DOHH2 (cell line): ENCODE data around the gene PDK4.

ENCODE experiments used
- H3F3A ChIP-seq: fragments of 200-600 bp; sonication (generic), shearing (Covaris generic); 2 replicates; pipeline ENCODE4 v1.6.0; 2016; ENCODE audit warnings: antibody characterized with exemption, mild to moderate bottlenecking; ENCODE audit not compliant: control insufficient read depth, insufficient read depth
- H3K27ac ChIP-seq: fragments of 200-600 bp; sonication (generic); 2 replicates; pipeline ENCODE4 v1.5.1; 2014; ENCODE audit warnings: low read depth, mild to moderate bottlenecking, low read length, moderate library complexity
- H3K27me3 ChIP-seq: fragments of 200-600 bp; sonication (generic); 2 replicates; pipeline ENCODE4 v1.6.1; 2014; ENCODE audit warnings: mild to moderate bottlenecking, low read length, mixed read lengths; ENCODE audit not compliant: control insufficient read depth
- H3K36me3 ChIP-seq: fragments of 200-600 bp; sonication (generic); 2 replicates; pipeline ENCODE4 v1.6.1; 2014; ENCODE audit warnings: mild to moderate bottlenecking, low read length, moderate library complexity, mixed read lengths; ENCODE audit not compliant: control insufficient read depth
- H3K4me1 ChIP-seq: fragments of 200-600 bp; sonication (generic); 2 replicates; pipeline ENCODE4 v1.6.1; 2014; ENCODE audit warnings: mild to moderate bottlenecking, low read length, mixed read lengths; ENCODE audit not compliant: control insufficient read depth
- H3K4me2 ChIP-seq: fragments of 200-600 bp; sonication (generic); 2 replicates; pipeline ENCODE4 v1.6.0; 2014; ENCODE audit warnings: mild to moderate bottlenecking, low read length, moderate library complexity
- H3K4me3 ChIP-seq: fragments of 200-600 bp; sonication (generic); 2 replicates; pipeline ENCODE4 v1.5.1; 2014; ENCODE audit warnings: mild to moderate bottlenecking, low read length, mixed read lengths
- H3K79me2 ChIP-seq: fragments of 200-600 bp; sonication (generic); 2 replicates; pipeline ENCODE4 v1.6.1; 2014; ENCODE audit warnings: mild to moderate bottlenecking, low read length, mixed read lengths; ENCODE audit not compliant: control insufficient read depth
- H3K9me2 ChIP-seq: fragments of 200-600 bp; sonication (generic); replicated peaks from 2 replicates; pipeline ENCODE4 v1.6.1; 2014; ENCODE audit warnings: mild to moderate bottlenecking, low read length, mixed read lengths; ENCODE audit not compliant: control insufficient read depth
- H3K9me3 ChIP-seq: fragments of 200-600 bp; sonication (generic); 2 replicates; pipeline ENCODE4 v1.6.1; 2014; ENCODE audit warnings: antibody characterized with exemption, low read length, mixed read lengths; ENCODE audit not compliant: control insufficient read depth, insufficient read depth
- H4K20me1 ChIP-seq: fragments of 200-600 bp; sonication (generic); 2 replicates; pipeline ENCODE4 v1.6.0; 2014; ENCODE audit warnings: low read depth, mild to moderate bottlenecking, antibody characterized with exemption, low read length, moderate library complexity; ENCODE audit not compliant: control insufficient read depth, insufficient read depth
- EZH2phosphoT487 ChIP-seq: fragments of 200-600 bp; sonication (generic); IDR thresholded peaks from 2 replicates; pipeline ENCODE4 v1.6.1; 2017; ENCODE audit warnings: borderline replicate concordance, mild to moderate bottlenecking, antibody characterized with exemption, low read length, moderate library complexity, mixed read lengths
- TF ChIP-seq, protein P1 (sequence below): fragments of 200-600 bp; sonication (generic); IDR thresholded peaks from one replicate; pipeline ENCODE4 v1.5.1; 2014; ENCODE audit warnings: antibody characterized with exemption, mild to moderate bottlenecking, low read depth, low read length; ENCODE audit not compliant: poor library complexity, severe bottlenecking

The PDK4 gene

GRCh38 chr7:95601316-95601715 lies 5.0 kb upstream of the PDK4 start:
- Histone ChIP-seq H3K4me2 (no peak overlapping the region), H3K9me3 (no peaks in the 10 kb centered on the region), H3K36me3 (no peaks in the 10 kb centered on the region), H3K4me1 (no peaks in the 10 kb centered on the region), H3F3A (no peaks in the 10 kb centered on the region), H3K27ac (no peak overlapping the region), H3K27me3 (no peaks in the 10 kb centered on the region), H3K79me2 (no peaks in the 10 kb centered on the region), H4K20me1 (no peaks in the 10 kb centered on the region), H3K4me3 (no peak overlapping the region), H3K9me2 (no peaks in the 10 kb centered on the region)
- TF ChIP-seq, protein P1, sequence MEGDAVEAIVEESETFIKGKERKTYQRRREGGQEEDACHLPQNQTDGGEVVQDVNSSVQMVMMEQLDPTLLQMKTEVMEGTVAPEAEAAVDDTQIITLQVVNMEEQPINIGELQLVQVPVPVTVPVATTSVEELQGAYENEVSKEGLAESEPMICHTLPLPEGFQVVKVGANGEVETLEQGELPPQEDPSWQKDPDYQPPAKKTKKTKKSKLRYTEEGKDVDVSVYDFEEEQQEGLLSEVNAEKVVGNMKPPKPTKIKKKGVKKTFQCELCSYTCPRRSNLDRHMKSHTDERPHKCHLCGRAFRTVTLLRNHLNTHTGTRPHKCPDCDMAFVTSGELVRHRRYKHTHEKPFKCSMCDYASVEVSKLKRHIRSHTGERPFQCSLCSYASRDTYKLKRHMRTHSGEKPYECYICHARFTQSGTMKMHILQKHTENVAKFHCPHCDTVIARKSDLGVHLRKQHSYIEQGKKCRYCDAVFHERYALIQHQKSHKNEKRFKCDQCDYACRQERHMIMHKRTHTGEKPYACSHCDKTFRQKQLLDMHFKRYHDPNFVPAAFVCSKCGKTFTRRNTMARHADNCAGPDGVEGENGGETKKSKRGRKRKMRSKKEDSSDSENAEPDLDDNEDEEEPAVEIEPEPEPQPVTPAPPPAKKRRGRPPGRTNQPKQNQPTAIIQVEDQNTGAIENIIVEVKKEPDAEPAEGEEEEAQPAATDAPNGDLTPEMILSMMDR: no peak
- no peak for TF ChIP-seq EZH2phosphoT487

DNA sequence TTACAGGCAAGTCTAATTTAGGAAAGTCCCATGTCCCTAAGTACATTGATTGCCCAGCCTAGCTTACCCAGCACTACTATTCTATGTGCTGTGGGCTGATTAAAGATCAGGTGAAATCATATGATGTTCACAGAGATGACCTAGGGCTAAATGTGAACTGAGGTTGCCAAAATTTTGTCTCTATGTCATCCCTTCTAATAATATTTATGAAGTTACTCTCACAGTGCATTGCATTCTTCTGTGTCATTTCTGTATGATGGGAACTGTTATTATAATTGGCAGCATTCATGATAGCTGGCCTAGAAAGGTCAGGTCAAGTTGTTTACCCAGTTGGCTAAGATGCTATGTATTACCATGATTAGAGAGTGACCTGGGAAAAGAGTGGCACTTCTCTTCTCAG lies 2.8 kb upstream of the PDK4 start:
- TF ChIP-seq, protein P1: no peak
- no peak for TF ChIP-seq EZH2phosphoT487
- Histone ChIP-seq H3K27ac (no peak overlapping the region), H3K9me3 (no peaks in the 10 kb centered on the region), H3K36me3 (no peaks in the 10 kb centered on the region), H3F3A (no peaks in the 10 kb centered on the region), H4K20me1 (no peaks in the 10 kb centered on the region), H3K79me2 (no peaks in the 10 kb centered on the region), H3K4me2 (no peak overlapping the region), H3K9me2 (no peaks in the 10 kb centered on the region), H3K27me3 (no peaks in the 10 kb centered on the region), H3K4me3 (no peak overlapping the region), H3K4me1 (no peaks in the 10 kb centered on the region)

- Histone ChIP-seq H3K9me2 (no peaks in the 10 kb centered on the region), H3K27me3 (no peaks in the 10 kb centered on the region), H3K27ac (no peak overlapping the region), H3K79me2 (no peaks in the 10 kb centered on the region), H4K20me1 (no peaks in the 10 kb centered on the region), H3K36me3 (no peaks in the 10 kb centered on the region), H3K9me3 (no peaks in the 10 kb centered on the region), H3F3A (no peaks in the 10 kb centered on the region), H3K4me3 (no peak overlapping the region), H3K4me2 (no peak overlapping the region), H3K4me1 (no peaks in the 10 kb centered on the region)
- TF ChIP-seq, protein P1: no peak
- TF ChIP-seq EZH2phosphoT487: no peak
Measured at GRCh38 chr7:95598511-95598910, 2.2 kb upstream of the PDK4 start.

DNA sequence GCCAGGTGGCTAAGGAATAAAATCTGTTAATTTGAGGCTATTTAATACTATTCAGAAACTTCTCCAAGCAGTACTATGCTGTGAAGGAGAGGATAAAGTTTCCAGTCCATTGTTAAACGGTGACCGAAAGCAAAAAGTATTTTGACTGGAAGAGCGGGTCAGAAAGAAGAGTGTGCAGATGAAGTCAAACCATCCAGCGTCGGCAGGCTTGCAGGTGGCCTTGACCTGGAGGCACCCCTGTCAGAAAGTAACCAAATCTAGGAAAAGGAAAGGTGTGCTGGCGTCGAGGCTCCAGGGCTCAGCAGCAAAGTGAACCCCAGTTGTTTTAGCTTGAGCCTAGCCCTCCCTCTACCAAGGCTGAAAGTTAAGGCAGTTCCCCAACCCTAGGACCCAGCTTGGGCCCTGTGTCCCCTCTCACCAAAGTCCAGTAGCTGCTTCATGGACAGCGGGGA lies 544 bp downstream of the PDK4 start:
- Histone ChIP-seq H3K4me3 (no peak overlapping the region), H3K9me3 (no peaks in the 10 kb centered on the region), H4K20me1 (no peaks in the 10 kb centered on the region), H3K27ac (no peak overlapping the region), H3F3A (no peaks in the 10 kb centered on the region), H3K9me2 (no peaks in the 10 kb centered on the region), H3K4me2 (no peak overlapping the region), H3K4me1 (no peaks in the 10 kb centered on the region), H3K79me2 (no peaks in the 10 kb centered on the region), H3K27me3 (no peaks in the 10 kb centered on the region), H3K36me3 (no peaks in the 10 kb centered on the region)
- TF ChIP-seq, protein P1: no peak
- TF ChIP-seq EZH2phosphoT487: no peak
